GM21360 (cell line): ENCODE data around the gene SCN4A.
A peak's percentile ranks its signal among the peaks of the same experiment; 100 is the strongest.

ENCODE experiments used
- ATAC-seq: cut with Tn5 transposase; IDR thresholded peaks from one replicate; pipeline ENCODE4 v1.9.1; 2021; ENCODE audit warnings: mild to moderate bottlenecking, moderate library complexity; ENCODE audit not compliant: unreplicated experiment

SCN4A gene

GRCh38 chr17:63960006-63960405, 12.7 kb downstream of the SCN4A start:
- ATAC-seq, result no peak

- no peak for ATAC-seq
These were observed 16.3 kb downstream of the SCN4A start for GRCh38 chr17:63956296-63956920.

GRCh38 chr17:63955791-63956190, 16.9 kb downstream of the SCN4A start:
- ATAC-seq, result no peak

- ATAC-seq, result no peak
These were observed 17.5 kb downstream of the SCN4A start for GRCh38 chr17:63955232-63955631.

- no peak for ATAC-seq
These were observed 18.2 kb downstream of the SCN4A start for GRCh38 chr17:63954402-63955063.

- no peak for ATAC-seq
These were observed 21.5 kb downstream of the SCN4A start for GRCh38 chr17:63950940-63951907.

GRCh38 chr17:63949576-63950250, 23.0 kb downstream of the SCN4A start:
- no peak for ATAC-seq

GRCh38 chr17:63948521-63948920, 24.2 kb downstream of the SCN4A start:
- ATAC-seq, result no peak

- ATAC-seq, result no peak
These were observed 24.9 kb downstream of the SCN4A start for GRCh38 chr17:63947711-63948330.

- peak; percentile 63 for ATAC-seq
These were observed 26.0 kb downstream of the SCN4A start for GRCh38 chr17:63946440-63947363.

GRCh38 chr17:63945784-63946439, 26.8 kb downstream of the SCN4A start:
- no peak for ATAC-seq

GRCh38 chr17:63944736-63945499, 27.8 kb downstream of the SCN4A start:
- no peak for ATAC-seq

GRCh38 chr17:63943745-63944144, 29.0 kb downstream of the SCN4A start:
- no peak for ATAC-seq

GRCh38 chr17:63942309-63942985, 30.3 kb downstream of the SCN4A start:
- ATAC-seq, result no peak

- ATAC-seq, result no peak
These were observed 31.0 kb downstream of the SCN4A start for GRCh38 chr17:63941751-63942150.

GRCh38 chr17:63941162-63941561, 31.6 kb downstream of the SCN4A start:
- ATAC-seq, result no peak

GRCh38 chr17:63940584-63940983, 32.1 kb downstream of the SCN4A start:
- no peak for ATAC-seq

- ATAC-seq, result no peak
These were observed 32.8 kb downstream of the SCN4A start for GRCh38 chr17:63939884-63940283.
